ENCODE data around the gene HHAT.

DNA sequence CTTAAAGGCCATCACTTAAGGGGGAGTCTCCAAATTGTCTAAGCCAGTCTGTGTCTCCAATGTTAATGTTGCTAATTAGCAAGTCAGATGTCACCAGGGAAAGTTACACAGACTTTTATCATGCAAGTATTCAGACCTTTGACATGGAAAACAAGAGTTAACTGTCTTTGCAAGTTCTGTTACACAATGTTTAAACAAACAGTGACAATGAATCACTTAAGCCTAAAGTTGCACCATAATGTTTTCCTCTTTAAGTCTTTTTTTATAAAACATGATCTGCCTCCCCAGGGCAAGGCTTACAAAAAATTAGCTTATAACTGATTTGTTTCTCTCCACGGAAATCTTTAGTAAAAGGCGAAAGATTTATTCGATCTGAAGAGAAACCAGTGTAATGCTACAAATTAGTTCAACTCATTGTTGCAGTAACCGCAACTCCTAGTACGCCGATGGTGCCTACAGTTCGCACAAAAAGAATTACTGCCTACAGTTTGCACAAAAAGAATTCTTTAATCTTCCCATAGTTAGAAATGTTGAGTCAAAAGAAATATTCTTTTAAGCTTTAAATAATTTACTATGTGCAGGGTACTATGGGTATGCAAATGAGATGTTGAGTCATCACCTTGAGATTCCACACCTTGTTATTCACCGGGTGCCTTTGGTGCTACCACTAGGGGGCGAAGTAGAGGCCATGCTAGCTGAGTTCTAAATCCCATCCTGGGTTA, 45.3 kb downstream of the HHAT start:
- peak; percentile 100 for TF ChIP-seq POLR2A (IDR thresholded peaks at IDR 0.05; ENCODE audit: low read depth, low read length)
- TF ChIP-seq, protein P1, sequence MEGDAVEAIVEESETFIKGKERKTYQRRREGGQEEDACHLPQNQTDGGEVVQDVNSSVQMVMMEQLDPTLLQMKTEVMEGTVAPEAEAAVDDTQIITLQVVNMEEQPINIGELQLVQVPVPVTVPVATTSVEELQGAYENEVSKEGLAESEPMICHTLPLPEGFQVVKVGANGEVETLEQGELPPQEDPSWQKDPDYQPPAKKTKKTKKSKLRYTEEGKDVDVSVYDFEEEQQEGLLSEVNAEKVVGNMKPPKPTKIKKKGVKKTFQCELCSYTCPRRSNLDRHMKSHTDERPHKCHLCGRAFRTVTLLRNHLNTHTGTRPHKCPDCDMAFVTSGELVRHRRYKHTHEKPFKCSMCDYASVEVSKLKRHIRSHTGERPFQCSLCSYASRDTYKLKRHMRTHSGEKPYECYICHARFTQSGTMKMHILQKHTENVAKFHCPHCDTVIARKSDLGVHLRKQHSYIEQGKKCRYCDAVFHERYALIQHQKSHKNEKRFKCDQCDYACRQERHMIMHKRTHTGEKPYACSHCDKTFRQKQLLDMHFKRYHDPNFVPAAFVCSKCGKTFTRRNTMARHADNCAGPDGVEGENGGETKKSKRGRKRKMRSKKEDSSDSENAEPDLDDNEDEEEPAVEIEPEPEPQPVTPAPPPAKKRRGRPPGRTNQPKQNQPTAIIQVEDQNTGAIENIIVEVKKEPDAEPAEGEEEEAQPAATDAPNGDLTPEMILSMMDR (IDR thresholded peaks at IDR 0.05; ENCODE audit: extremely low read depth in 1 of 2, insufficient read depth in 1 of 2, low read depth in 1 of 2, low read length in 2 of 2) = peak; percentile 73 to 97
- no peak for TF ChIP-seq EZH2 (IDR thresholded peaks at IDR 0.05; ENCODE audit: borderline replicate concordance, low read depth, low read length, severe bottlenecking)
- TF ChIP-seq, protein P2, sequence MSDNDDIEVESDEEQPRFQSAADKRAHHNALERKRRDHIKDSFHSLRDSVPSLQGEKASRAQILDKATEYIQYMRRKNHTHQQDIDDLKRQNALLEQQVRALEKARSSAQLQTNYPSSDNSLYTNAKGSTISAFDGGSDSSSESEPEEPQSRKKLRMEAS (IDR thresholded peaks at IDR 0.05; ENCODE audit: insufficient read depth, insufficient read length) = no peak
- TF ChIP-seq POLR2AphosphoS5 (IDR thresholded peaks at IDR 0.05; ENCODE audit: insufficient read depth, low read depth, low read length) = peak; percentile 99
- peak; percentile 89 for TF ChIP-seq FOS (IDR thresholded peaks at IDR 0.05; ENCODE audit: borderline replicate concordance, insufficient read depth, low read length)
- TF ChIP-seq JUN (IDR thresholded peaks at IDR 0.05; ENCODE audit: borderline replicate concordance, insufficient read depth, insufficient read length, low read depth) = peak; percentile 87
